Cardiac muscle cell (in vitro differentiated cells and primary cell): ENCODE measurements around the gene ATG9B. TPM values are rescaled to one million over a fixed set of nuclear protein-coding genes. Genes with fewer than 3 reads are reported as not detected.

Experiments
- DNase-seq, 2 donors: peaks; one replicate each; pipeline versions ENCODE4 v3.0.0 to v3.0.0-alpha.2; 2010 to 2017; ENCODE audit warnings: low read depth in 1 of 2, low spot score in 1 of 2
- H3K27ac ChIP-seq: fragments of 200-600 bp; sonication (generic); 2 replicates; pipeline ENCODE4 v1.5.1; 2016
- H3K27me3 ChIP-seq: fragments of 200-600 bp; sonication (generic); 2 replicates; pipeline ENCODE4 v1.6.0; 2016; ENCODE audit warnings: control low read depth
- H3K36me3 ChIP-seq: fragments of 200-600 bp; sonication (generic); 2 replicates; pipeline ENCODE4 v1.5.1; 2016; ENCODE audit warnings: control low read depth
- H3K4me1 ChIP-seq: fragments of 200-600 bp; sonication (generic); 2 replicates; pipeline ENCODE4 v1.8.1; 2017; ENCODE audit warnings: low read depth, mild to moderate bottlenecking, mixed run types
- H3K4me3 ChIP-seq: fragments of 200-600 bp; sonication (generic); 2 replicates; pipeline ENCODE4 v1.5.1; 2016; ENCODE audit warnings: mild to moderate bottlenecking
- H3K9me3 ChIP-seq: fragments of 200-600 bp; sonication (generic); 2 replicates; pipeline ENCODE4 v1.5.1; 2017; ENCODE audit warnings: low read depth, mild to moderate bottlenecking, control low read depth
- polyA plus RNA-seq: library from polyadenylated mRNA; unstranded; fragments of >200 nt; fragmentation: Nextera tagmentation; extraction: Ambion mirVana; gene quantifications from 2 replicates; pipeline ENCODE4 v1.2.1, GENCODE V29; 2016
- total RNA-seq: library from RNA; depleted of rRNA; stranded (reverse); fragments of >200 nt; gene quantifications from 2 replicates; pipeline ENCODE4 v1.2.3, GENCODE V29; 2016
- TF ChIP-seq, protein P1 (sequence below): IDR thresholded peaks from 2 replicates; pipeline ENCODE4 v1.5.1; 2012; ENCODE audit warnings: low read depth, mild to moderate bottlenecking, low read length

The ATG9B gene
- total and polyA plus RNA-seq, 2 experiments from 2014 or later, result 8.4 to 13.0 TPM

DNA sequence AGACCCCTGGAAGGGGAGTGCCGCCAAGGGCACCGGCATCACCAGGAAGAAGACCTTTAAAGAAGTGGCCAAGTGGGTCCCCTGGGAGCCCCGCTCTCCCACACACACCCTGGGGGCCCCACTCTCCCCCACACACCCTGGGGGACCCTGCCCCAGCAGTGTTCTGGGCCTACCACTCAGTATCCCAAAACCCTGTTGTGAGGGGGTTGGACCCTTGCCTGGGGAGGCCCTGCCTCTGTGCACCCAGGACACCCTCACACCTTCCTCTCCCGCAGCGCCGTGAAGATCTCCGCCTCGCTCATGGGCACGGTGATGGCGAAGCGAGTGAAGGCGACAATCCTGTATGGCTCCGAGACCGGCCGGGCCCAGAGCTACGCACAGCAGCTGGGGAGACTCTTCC is 22.7 kb downstream of the ATG9B start:
- TF ChIP-seq, protein P1, sequence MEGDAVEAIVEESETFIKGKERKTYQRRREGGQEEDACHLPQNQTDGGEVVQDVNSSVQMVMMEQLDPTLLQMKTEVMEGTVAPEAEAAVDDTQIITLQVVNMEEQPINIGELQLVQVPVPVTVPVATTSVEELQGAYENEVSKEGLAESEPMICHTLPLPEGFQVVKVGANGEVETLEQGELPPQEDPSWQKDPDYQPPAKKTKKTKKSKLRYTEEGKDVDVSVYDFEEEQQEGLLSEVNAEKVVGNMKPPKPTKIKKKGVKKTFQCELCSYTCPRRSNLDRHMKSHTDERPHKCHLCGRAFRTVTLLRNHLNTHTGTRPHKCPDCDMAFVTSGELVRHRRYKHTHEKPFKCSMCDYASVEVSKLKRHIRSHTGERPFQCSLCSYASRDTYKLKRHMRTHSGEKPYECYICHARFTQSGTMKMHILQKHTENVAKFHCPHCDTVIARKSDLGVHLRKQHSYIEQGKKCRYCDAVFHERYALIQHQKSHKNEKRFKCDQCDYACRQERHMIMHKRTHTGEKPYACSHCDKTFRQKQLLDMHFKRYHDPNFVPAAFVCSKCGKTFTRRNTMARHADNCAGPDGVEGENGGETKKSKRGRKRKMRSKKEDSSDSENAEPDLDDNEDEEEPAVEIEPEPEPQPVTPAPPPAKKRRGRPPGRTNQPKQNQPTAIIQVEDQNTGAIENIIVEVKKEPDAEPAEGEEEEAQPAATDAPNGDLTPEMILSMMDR, result no peak

DNA sequence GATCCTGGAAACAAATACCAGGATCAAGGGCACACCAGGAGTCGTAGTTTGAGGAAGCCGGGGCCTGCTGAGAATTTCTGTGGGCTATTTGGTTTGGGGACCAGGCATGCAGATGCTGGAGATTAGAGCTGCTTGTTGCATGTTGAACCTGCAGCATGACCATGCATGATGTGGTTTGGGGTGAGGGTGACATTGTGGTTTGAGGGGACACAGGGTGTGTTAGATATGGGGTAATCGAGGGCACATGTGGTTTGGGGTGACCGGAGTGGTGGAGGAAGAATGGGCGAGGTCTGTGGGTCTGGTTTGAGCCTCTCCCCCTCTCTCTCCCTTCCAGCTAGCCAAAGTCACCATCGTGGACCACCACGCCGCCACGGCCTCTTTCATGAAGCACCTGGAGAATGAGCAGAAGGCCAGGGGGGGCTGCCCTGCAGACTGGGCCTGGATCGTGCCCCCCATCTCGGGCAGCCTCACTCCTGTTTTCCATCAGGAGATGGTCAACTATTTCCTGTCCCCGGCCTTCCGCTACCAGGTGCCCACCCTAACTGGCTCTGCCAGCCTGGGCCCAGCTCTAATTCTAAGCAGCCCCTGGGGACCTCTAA is 23.3 kb downstream of the ATG9B start:
- H3K27ac ChIP-seq, result no peak overlapping the region
- H3K36me3 ChIP-seq, result no peaks in the 10 kb centered on the region

More for the DNA sequence above, 22.7 kb downstream of the ATG9B start:
- no peaks in the 10 kb centered on the region for H3K9me3 ChIP-seq
- no peak overlapping the region for H3K27ac ChIP-seq
- no peak overlapping the region for H3K4me3 ChIP-seq
- H3K36me3 ChIP-seq, result no peaks in the 10 kb centered on the region
- no peaks in the 10 kb centered on the region for H3K27me3 ChIP-seq
- DNase-seq, result no peak
- peaks cover 6% of the 10 kb centered on the region for H3K4me1 ChIP-seq

DNA sequence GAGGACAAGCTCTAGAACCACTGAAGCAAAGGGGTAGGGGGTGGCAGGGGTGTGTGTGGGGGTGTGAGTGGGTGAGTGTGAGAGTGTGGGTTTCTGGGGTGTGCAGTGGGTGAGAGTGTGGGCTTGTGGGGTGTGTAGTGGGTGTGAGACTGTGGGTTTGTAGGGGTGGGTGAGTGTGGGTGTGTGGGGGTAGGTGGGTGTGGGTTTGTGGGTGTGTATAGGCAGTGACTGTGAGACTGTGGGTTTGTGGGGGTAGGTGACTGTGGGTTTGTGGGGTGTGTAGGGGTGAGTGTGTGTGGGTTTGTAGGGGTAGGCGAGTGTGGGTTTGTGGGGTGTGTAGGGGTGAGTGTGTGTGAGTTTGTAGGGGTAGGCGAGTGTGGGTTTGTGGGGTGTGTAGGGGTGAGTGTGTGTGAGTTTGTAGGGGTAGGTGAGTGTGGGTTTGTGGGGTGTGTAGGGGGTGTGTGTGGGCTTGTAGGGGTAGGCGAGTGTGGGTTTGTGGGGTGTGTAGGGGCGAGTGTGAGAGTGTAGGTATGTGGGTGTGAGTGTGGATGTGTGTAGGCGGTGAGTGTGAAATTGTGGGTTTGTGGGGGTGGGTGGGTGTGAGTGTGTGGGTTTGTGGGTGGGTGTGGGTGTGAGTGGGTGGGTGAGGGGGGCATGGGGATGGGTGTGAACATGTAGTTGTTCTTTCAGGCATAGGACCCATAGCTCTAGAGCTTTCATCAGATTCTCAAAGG is 24.6 kb downstream of the ATG9B start:
- Histone ChIP-seq H3K36me3 (no peaks in the 10 kb centered on the region), H3K4me3 (no peak overlapping the region), H3K27me3 (no peaks in the 10 kb centered on the region), H3K9me3 (no peaks in the 10 kb centered on the region), H3K27ac (no peak overlapping the region), H3K4me1 (peaks cover 15% of the 10 kb centered on the region)
- no peak for DNase-seq
- TF ChIP-seq, protein P1, result no peak

More for the DNA sequence above, 23.3 kb downstream of the ATG9B start:
- H3K4me1 ChIP-seq, result peaks cover 9% of the 10 kb centered on the region
- no peaks in the 10 kb centered on the region for H3K27me3 ChIP-seq
- no peak overlapping the region for H3K4me3 ChIP-seq
- TF ChIP-seq, protein P1, result no peak
- H3K9me3 ChIP-seq, result no peaks in the 10 kb centered on the region
- no peak for DNase-seq

DNA sequence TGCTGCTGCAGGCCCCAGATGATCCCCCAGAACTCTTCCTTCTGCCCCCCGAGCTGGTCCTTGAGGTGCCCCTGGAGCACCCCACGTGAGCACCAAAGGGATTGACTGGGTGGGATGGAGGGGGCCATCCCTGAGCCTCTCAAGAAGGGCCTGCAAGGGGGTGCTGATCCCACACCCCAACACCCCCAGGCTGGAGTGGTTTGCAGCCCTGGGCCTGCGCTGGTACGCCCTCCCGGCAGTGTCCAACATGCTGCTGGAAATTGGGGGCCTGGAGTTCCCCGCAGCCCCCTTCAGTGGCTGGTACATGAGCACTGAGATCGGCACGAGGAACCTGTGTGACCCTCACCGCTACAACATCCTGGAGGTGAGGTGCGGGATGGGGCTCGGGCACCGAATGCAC is 25.3 kb downstream of the ATG9B start:
- no peaks in the 10 kb centered on the region for H3K27me3 ChIP-seq
- H3K4me3 ChIP-seq, result no peak overlapping the region
- no peaks in the 10 kb centered on the region for H3K9me3 ChIP-seq
- H3K27ac ChIP-seq, result no peak overlapping the region
- DNase-seq, result no peak
- peaks cover 20% of the 10 kb centered on the region for H3K4me1 ChIP-seq
- H3K36me3 ChIP-seq, result no peaks in the 10 kb centered on the region
- TF ChIP-seq, protein P1, result no peak

DNA sequence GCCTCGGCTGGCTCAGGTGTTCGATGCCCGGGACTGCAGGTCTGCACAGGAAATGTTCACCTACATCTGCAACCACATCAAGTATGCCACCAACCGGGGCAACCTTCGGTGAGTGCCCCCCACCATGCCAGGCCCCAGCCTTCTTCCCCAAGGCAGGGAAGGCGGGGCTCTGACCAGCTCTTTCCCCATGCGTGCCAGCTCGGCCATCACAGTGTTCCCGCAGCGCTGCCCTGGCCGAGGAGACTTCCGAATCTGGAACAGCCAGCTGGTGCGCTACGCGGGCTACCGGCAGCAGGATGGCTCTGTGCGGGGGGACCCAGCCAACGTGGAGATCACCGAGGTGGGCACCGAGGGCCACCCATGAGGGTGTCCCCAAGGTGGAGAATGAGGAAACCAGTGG is 26.0 kb downstream of the ATG9B start:
- Histone ChIP-seq H3K27ac (no peak overlapping the region), H3K9me3 (no peaks in the 10 kb centered on the region), H3K4me1 (peaks cover 27% of the 10 kb centered on the region), H3K27me3 (no peaks in the 10 kb centered on the region), H3K4me3 (no peak overlapping the region), H3K36me3 (no peaks in the 10 kb centered on the region)
- TF ChIP-seq, protein P1, result no peak
- no peak for DNase-seq
